CD8-positive, alpha-beta memory T cell (primary cell): Measurements from ENCODE around the gene RYK. TPM values are rescaled to one million over a fixed set of nuclear protein-coding genes. Genes with fewer than 3 reads are reported as not detected.

Experiments
- CTCF ChIA-PET: fragments of 350-600 bp; sonication (Branson Sonifier 250); formaldehyde crosslinking; loops from one replicate; lab custom pipeline; 2021; ENCODE audit warnings: antibody characterized with exemption; lab: Charles Lee
- POLR2A ChIA-PET: fragments of 350-600 bp; sonication (Branson Sonifier 250); formaldehyde crosslinking; loops from one replicate; lab custom pipeline; 2021; ENCODE audit warnings: antibody characterized with exemption; lab: Charles Lee
- DNase-seq, 5 donors: peaks; one replicate each; pipeline versions ENCODE4 v3.0.0 to v3.0.0-alpha.2; 2020 to 2022; ENCODE audit warnings: mixed read lengths in 1 of 5
- H3K27ac ChIP-seq: one replicate; pipeline ENCODE4 v1.7.0; 2013; ENCODE audit warnings: low read depth, mild to moderate bottlenecking, low read length, moderate library complexity
- H3K27me3 ChIP-seq: 2 replicates; pipeline ENCODE4 v1.7.0; 2013; ENCODE audit warnings: low read length, mild to moderate bottlenecking; ENCODE audit not compliant: insufficient read depth, poor library complexity, severe bottlenecking
- H3K36me3 ChIP-seq: 2 replicates; pipeline ENCODE4 v1.7.0; 2013; ENCODE audit warnings: mild to moderate bottlenecking, low read length, moderate library complexity; ENCODE audit not compliant: insufficient read depth
- H3K4me1 ChIP-seq: 2 replicates; pipeline ENCODE4 v1.7.0; 2013; ENCODE audit warnings: mild to moderate bottlenecking, low read length, moderate library complexity; ENCODE audit not compliant: insufficient read depth
- H3K4me3 ChIP-seq: 2 replicates; pipeline ENCODE4 v1.7.0; 2013; ENCODE audit warnings: mild to moderate bottlenecking, low read length
- H3K9me3 ChIP-seq: 2 replicates; pipeline ENCODE4 v1.7.0; 2013; ENCODE audit warnings: mild to moderate bottlenecking, low read length
- H3K27ac Mint-ChIP-seq, 8 donors: one replicate each; pipeline ENCODE4 v1.8.0; 2020 to 2021; ENCODE audit warnings: mixed read lengths in 8 of 8, mild to moderate bottlenecking in 6 of 8, inconsistent platforms in 3 of 8, moderate library complexity in 3 of 8
- H3K27me3 Mint-ChIP-seq, 2 donors: one replicate each; pipeline ENCODE4 v1.8.0; 2020 to 2021; ENCODE audit warnings: mixed read lengths in 2 of 2, mild to moderate bottlenecking in 1 of 2, moderate library complexity in 1 of 2
- H3K36me3 Mint-ChIP-seq, 3 donors: one replicate each; pipeline ENCODE4 v1.8.0; 2020 to 2021; ENCODE audit warnings: mixed read lengths in 3 of 3, inconsistent platforms in 1 of 3, mild to moderate bottlenecking in 1 of 3
- H3K4me1 Mint-ChIP-seq, 3 donors: one replicate each; pipeline ENCODE4 v1.8.0; 2020 to 2021; ENCODE audit warnings: mixed read lengths in 3 of 3, inconsistent platforms in 1 of 3, mild to moderate bottlenecking in 1 of 3
- H3K4me3 Mint-ChIP-seq, 7 donors: one replicate each; pipeline ENCODE4 v1.8.0; 2020 to 2021; ENCODE audit warnings: mixed read lengths in 7 of 7, mild to moderate bottlenecking in 6 of 7, moderate library complexity in 4 of 7, inconsistent platforms in 2 of 7
- H3K9me3 Mint-ChIP-seq, 5 donors: one replicate each; pipeline ENCODE4 v1.8.0; 2020 to 2022; ENCODE audit warnings: mixed read lengths in 5 of 5, mild to moderate bottlenecking in 3 of 5, moderate library complexity in 2 of 5, inconsistent platforms in 1 of 5
- polyA plus RNA-seq: library from polyadenylated mRNA; unstranded; fragments of 300-500 nt; fragmentation: Illumina TruSeq; gene quantifications from one replicate; pipeline ENCODE4 v1.2.3, GENCODE V29; 2021
- total RNA-seq, 2 experiments: library from RNA; stranded (reverse); gene quantifications; one replicate each; pipeline ENCODE4 v1.2.3, GENCODE V29; 2021

Gene RYK
- total and polyA plus RNA-seq, 3 experiments from 2014 or later: 13.3 to 26.1 (median 23.0) TPM

DNA sequence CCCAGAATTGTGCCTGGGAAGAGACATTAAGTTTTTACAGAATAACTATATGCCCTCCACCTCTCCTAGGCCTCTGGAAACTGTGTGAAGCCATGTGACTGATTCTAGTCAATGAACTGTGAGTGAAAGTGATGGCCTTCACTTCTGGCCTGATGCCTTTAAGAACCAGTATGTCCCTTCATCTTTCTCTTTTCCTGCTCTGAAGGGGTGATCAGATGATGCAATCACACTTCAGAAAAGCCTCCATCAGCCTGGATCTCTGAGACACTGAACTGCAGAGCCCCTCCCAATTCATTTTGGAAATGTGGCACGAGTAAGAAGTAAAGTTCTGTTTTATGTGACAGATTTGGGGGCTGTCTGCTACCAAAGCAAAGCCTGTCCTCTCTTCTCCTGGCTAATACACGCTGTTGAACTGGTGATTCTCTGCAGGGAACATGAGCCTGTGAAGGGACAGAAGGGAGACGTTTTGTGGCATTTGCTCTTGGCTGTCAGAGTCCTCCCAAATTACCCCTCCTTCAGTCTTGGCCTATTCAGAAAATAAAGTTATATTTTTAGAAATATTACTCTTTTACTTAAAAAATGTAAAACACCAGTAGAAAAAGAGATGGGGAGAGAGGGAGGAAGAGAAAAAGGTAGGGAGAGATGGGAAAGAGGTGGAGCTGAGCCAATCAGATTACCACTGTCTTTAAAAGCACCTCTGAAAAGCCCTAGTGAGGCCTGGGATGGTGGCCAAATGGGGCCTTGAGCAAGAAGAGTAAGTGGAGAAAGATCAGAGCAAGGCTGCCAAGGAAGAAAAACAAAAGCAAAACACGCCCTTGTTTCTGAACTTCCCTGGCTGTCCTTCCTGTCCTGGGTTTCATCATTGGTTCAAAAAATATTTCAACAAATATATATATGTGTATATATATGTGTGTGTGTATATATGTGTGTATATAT is 40.9 kb upstream of the RYK start:
- ChIA-PET POLR2A (no interaction called here), CTCF (no interaction called here)
- Histone ChIP-seq H3K9me3 (no peaks in the 10 kb centered on the region), H3K27me3 (no peaks in the 10 kb centered on the region), H3K36me3 (no peaks in the 10 kb centered on the region), H3K27ac (no peak overlapping the region), H3K4me1 (peaks cover 17% of the 10 kb centered on the region), H3K4me3 (no peak overlapping the region)
- H3K9me3 Mint-ChIP-seq: no peaks in the 10 kb centered on the region
- H3K27ac Mint-ChIP-seq: no peak overlapping the region
- DNase-seq: no peak
- no peaks in the 10 kb centered on the region for H3K4me1 Mint-ChIP-seq
- peaks cover 3 to 11% of the 10 kb centered on the region in 2 donors for H3K27me3 Mint-ChIP-seq
- no peak overlapping the region for H3K4me3 Mint-ChIP-seq
- no peaks in the 10 kb centered on the region for H3K36me3 Mint-ChIP-seq

DNA sequence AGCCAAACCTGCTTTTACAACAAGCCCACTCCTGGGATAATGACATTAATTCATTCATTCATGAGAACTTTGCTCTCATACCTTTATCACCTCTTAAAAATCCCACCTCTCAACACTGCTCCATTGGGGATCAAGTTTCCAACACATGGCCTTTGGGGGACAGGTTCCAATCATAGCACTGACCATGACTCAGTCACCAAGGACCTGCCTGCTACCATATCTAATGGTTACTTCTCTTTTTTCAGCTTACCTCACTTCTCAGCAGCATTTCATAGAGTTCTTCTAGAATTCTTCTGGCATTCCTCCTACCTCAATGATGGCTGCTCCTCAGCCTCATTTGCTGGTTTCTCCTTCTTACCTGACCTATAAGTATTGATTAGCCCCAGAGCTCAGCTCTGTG is 36.9 kb upstream of the RYK start:
- H3K27ac Mint-ChIP-seq: no peak overlapping the region
- no peak overlapping the region for H3K27ac ChIP-seq
- no peak overlapping the region for H3K4me3 ChIP-seq
- no peak for DNase-seq
- no peaks in the 10 kb centered on the region for H3K4me1 ChIP-seq
- H3K4me1 Mint-ChIP-seq: no peaks in the 10 kb centered on the region
- H3K9me3 Mint-ChIP-seq: no peaks in the 10 kb centered on the region
- H3K4me3 Mint-ChIP-seq: no peak overlapping the region
- CTCF ChIA-PET: no interaction called here
- no peaks in the 10 kb centered on the region for H3K36me3 Mint-ChIP-seq
- peaks cover 0 to 12% of the 10 kb centered on the region in 2 donors for H3K27me3 Mint-ChIP-seq
- H3K36me3 ChIP-seq: no peaks in the 10 kb centered on the region
- POLR2A ChIA-PET: no interaction called here
- H3K27me3 ChIP-seq: no peaks in the 10 kb centered on the region
- H3K9me3 ChIP-seq: no peaks in the 10 kb centered on the region

DNA sequence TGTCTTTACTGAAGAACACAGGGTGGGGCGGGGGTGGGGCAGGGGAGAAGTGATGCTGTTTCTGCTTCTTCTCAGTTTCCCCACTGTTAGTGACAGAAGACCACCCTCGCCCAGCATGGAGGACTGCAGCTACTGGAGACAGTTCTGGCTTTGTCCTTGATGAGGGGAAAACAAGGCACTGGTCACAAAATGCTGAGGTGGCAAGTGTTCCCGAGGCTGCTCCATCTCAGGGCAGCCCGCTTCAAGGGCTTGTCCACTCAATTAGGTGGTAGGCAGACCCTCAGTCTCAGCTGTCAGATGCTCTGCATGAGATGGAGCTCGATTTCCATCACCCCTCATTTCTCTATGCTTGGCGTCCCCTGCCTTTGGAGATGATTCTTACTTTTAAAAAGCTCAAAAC is 33.8 kb upstream of the RYK start:
- POLR2A ChIA-PET: no interaction called here
- Histone ChIP-seq H3K9me3 (no peaks in the 10 kb centered on the region), H3K27ac (no peak overlapping the region), H3K4me3 (no peak overlapping the region), H3K27me3 (no peaks in the 10 kb centered on the region), H3K4me1 (no peaks in the 10 kb centered on the region), H3K36me3 (no peaks in the 10 kb centered on the region)
- Mint-ChIP-seq H3K4me3 (no peak overlapping the region), H3K4me1 (no peaks in the 10 kb centered on the region), H3K9me3 (no peaks in the 10 kb centered on the region), H3K36me3 (no peaks in the 10 kb centered on the region), H3K27me3 (peaks cover 0 to 22% of the 10 kb centered on the region in 2 donors), H3K27ac (no peak overlapping the region)
- CTCF ChIA-PET: no interaction called here
- DNase-seq: no peak

DNA sequence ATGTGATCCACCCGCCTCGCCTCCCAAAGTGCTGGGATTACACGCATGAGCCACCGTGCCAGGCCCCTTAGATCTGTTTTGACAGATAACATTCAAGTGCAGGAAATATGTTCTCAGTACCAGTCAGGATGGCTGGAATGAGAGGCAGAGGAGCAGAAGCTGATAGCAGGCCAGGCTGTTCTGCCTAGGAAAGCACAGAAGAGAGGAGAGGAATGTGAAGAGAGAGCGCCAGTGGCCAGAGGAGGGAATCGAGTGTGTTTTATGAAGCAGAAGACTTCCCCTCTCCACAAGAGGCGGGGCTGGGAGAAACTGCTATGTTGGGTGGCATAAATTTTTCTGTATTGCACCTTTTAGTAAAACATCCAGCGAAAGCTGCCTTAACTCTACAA is 32.0 kb upstream of the RYK start:
- H3K27ac ChIP-seq: no peak overlapping the region
- H3K4me1 ChIP-seq: no peaks in the 10 kb centered on the region
- ChIA-PET CTCF (no interaction called here), POLR2A (no interaction called here)
- H3K4me3 ChIP-seq: no peak overlapping the region
- H3K36me3 Mint-ChIP-seq: no peaks in the 10 kb centered on the region
- no peaks in the 10 kb centered on the region for H3K4me1 Mint-ChIP-seq
- no peak overlapping the region for H3K4me3 Mint-ChIP-seq
- H3K27ac Mint-ChIP-seq: no peak overlapping the region
- H3K36me3 ChIP-seq: no peaks in the 10 kb centered on the region
- H3K27me3 ChIP-seq: no peaks in the 10 kb centered on the region
- DNase-seq: no peak
- H3K9me3 ChIP-seq: no peaks in the 10 kb centered on the region
- H3K27me3 Mint-ChIP-seq: peaks cover 0 to 22% of the 10 kb centered on the region in 2 donors
- H3K9me3 Mint-ChIP-seq: no peaks in the 10 kb centered on the region

DNA sequence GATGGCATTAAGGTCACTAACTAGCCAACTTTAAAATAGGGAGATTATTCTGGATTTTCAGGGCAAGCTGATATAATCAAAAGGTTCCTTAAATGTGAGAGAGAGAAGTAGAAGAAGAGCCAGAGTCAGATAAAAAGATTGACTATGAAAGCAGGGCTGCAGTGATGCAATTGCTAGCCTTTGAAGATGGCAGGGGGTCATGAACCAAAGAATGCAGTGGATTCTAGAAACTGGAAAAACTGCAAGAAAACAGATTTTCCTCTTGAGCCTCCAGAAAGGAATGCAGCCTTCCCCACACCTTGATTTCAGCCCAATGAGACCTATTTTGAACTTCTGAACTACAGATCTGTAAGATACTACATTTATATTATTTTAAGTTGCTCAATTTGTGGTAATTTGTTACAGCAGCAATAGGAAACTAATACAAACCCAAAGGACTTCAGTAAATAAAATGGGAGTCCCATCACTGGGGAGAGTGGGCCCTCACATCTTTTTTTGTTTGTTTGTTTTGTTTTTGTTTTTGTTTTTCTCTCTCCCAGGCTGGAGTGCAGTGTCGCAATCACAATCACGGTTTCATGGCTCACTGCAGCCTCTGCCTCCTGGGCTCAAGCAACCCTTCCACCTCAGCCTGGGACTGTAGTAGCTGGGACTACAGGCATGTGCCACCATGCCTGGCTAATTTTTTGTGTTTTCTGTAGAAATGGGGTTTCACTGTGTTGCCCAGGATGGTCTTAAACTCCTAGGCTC is 31.4 kb upstream of the RYK start:
- no peaks in the 10 kb centered on the region for H3K9me3 Mint-ChIP-seq
- Histone ChIP-seq H3K27me3 (no peaks in the 10 kb centered on the region), H3K27ac (no peak overlapping the region), H3K4me3 (no peak overlapping the region), H3K9me3 (no peaks in the 10 kb centered on the region), H3K4me1 (no peaks in the 10 kb centered on the region), H3K36me3 (no peaks in the 10 kb centered on the region)
- peaks cover 5 to 20% of the 10 kb centered on the region in 2 donors for H3K27me3 Mint-ChIP-seq
- ChIA-PET POLR2A (no interaction called here), CTCF (no interaction called here)
- H3K4me3 Mint-ChIP-seq: no peak overlapping the region
- H3K36me3 Mint-ChIP-seq: no peaks in the 10 kb centered on the region
- H3K27ac Mint-ChIP-seq: no peak overlapping the region
- DNase-seq: no peak
- no peaks in the 10 kb centered on the region for H3K4me1 Mint-ChIP-seq

DNA sequence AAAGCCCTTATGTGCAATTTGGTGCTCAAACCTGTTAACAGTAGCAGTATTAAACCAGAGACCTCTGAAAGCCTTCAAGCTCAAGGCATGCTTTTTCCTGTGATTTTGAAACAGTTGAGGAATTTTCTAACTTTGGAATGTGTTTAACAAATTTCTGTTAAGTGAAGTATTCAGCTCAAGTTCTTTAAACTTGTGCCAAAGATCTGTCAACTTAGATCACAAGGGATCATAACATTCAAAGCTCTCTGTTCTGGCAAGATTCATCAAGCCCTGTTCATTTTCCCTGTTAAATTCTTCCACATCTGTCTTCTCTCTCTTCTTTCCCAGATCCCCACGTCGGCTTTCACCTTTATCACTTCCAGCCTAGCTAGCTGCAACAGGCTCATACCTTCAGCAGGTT is 28.8 kb upstream of the RYK start:
- no peak overlapping the region for H3K4me3 ChIP-seq
- no peak overlapping the region for H3K27ac ChIP-seq
- Mint-ChIP-seq H3K27ac (no peak overlapping the region), H3K4me1 (no peaks in the 10 kb centered on the region), H3K36me3 (no peaks in the 10 kb centered on the region), H3K9me3 (no peaks in the 10 kb centered on the region), H3K4me3 (no peak overlapping the region), H3K27me3 (peaks cover 5 to 23% of the 10 kb centered on the region in 2 donors)
- no peaks in the 10 kb centered on the region for H3K27me3 ChIP-seq
- H3K9me3 ChIP-seq: no peaks in the 10 kb centered on the region
- no peaks in the 10 kb centered on the region for H3K4me1 ChIP-seq
- H3K36me3 ChIP-seq: no peaks in the 10 kb centered on the region
- ChIA-PET POLR2A (no interaction called here), CTCF (no interaction called here)
- DNase-seq: no peak

DNA sequence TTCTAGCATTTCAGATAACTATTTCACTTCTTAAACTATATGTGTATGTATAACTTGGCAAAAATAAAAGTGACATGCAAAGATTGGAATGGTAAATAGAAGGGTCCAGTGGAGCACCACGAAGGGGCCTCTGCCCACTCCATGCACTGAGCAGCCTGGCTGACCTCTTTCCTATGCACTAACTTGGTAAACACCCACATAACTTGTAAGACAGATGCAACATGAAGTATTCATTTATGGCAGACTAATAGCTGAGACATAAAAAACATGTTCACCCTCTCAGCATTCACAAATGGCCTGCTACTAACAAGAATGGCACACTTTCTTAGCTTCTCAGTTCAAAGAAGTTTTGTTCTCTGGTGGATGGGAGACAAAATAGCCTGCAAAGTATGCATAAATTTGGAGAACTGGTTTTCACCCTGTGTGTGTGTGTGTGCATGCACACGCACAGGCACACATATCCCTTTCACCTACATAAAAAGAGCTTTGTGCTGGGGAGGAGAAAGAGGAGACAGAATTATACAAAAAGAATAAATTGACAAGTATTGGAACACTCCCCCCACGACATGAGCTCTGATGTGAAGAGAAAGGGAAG is 26.5 kb upstream of the RYK start:
- Mint-ChIP-seq H3K9me3 (no peaks in the 10 kb centered on the region), H3K4me1 (no peaks in the 10 kb centered on the region), H3K4me3 (no peak overlapping the region), H3K27me3 (peaks cover 13 to 42% of the 10 kb centered on the region in 2 donors), H3K36me3 (peaks cover 0 to 4% (median 0%) of the 10 kb centered on the region in 3 donors), H3K27ac (no peak overlapping the region)
- DNase-seq: no peak
- Histone ChIP-seq H3K36me3 (no peaks in the 10 kb centered on the region), H3K4me1 (no peaks in the 10 kb centered on the region), H3K27ac (no peak overlapping the region), H3K4me3 (no peak overlapping the region), H3K9me3 (no peaks in the 10 kb centered on the region), H3K27me3 (no peaks in the 10 kb centered on the region)
- ChIA-PET POLR2A (no interaction called here), CTCF (no interaction called here)

DNA sequence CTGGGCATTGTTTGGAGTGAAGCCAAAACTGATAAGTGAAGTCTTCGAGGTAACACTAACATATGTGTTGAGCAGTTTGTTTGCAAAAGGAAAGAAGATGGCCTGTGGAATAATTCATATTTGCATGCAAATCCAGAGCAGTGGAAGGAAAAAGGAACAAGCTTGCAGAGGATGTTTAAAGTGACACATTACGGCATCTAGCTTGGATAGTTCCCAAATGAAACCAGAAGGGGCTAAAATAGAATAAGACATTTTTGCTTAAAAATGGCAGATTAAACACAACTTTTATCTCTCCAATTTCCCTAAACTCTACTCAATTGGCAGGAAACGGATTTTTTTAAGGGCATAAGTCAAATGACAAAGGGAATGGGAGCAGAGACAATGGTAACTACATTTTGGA is 25.4 kb upstream of the RYK start:
- peaks cover 0 to 4% (median 0%) of the 10 kb centered on the region in 3 donors for H3K36me3 Mint-ChIP-seq
- H3K27ac ChIP-seq: no peak overlapping the region
- no peaks in the 10 kb centered on the region for H3K9me3 Mint-ChIP-seq
- H3K27ac Mint-ChIP-seq: no peak overlapping the region
- ChIA-PET CTCF (no interaction called here), POLR2A (no interaction called here)
- H3K9me3 ChIP-seq: no peaks in the 10 kb centered on the region
- no peak for DNase-seq
- H3K4me3 Mint-ChIP-seq: no peak overlapping the region
- no peaks in the 10 kb centered on the region for H3K4me1 ChIP-seq
- H3K4me3 ChIP-seq: no peak overlapping the region
- no peaks in the 10 kb centered on the region for H3K4me1 Mint-ChIP-seq
- peaks cover 2% of the 10 kb centered on the region for H3K27me3 ChIP-seq
- H3K27me3 Mint-ChIP-seq: peaks cover 13 to 42% of the 10 kb centered on the region in 2 donors
- no peaks in the 10 kb centered on the region for H3K36me3 ChIP-seq
